Hepatocyte (in vitro differentiated cells): Measurements from ENCODE around the gene PICK1.

Experiments
- CTCF ChIP-seq: fragments of 200-600 bp; sonication (generic); IDR thresholded peaks from 2 replicates; pipeline ENCODE4 v1.5.1; 2016; ENCODE audit warnings: antibody characterized with exemption, mild to moderate bottlenecking; ENCODE audit not compliant: poor library complexity
- EZH2 ChIP-seq: fragments of 200-600 bp; sonication (generic); IDR thresholded peaks from 2 replicates; pipeline ENCODE4 v1.6.1; 2016; ENCODE audit warnings: antibody characterized with exemption, mild to moderate bottlenecking, borderline replicate concordance
- EZH2phosphoT487 ChIP-seq: fragments of 200-600 bp; sonication (generic); IDR thresholded peaks from one replicate; pipeline ENCODE4 v1.6.1; 2018; ENCODE audit warnings: antibody characterized with exemption, mild to moderate bottlenecking, low read depth, moderate library complexity; ENCODE audit not compliant: unreplicated experiment, severe bottlenecking

GRCh38 chr22:38038890-38039812, 18.1 kb upstream of the PICK1 start:
- TF ChIP-seq CTCF (no peak), EZH2 (no peak), EZH2phosphoT487 (no peak)
